ENCODE results near the gene TSPAN16. TPM values are rescaled to one million over a fixed set of nuclear protein-coding genes. Genes with fewer than 3 reads are reported as not detected.
A peak's percentile ranks its signal among the peaks of the same experiment; 100 is the strongest.

The TSPAN16 gene
- total and polyA plus RNA-seq, 2 of the 13 experiments (the other 11 are each of a cell fraction or from before 2014, with no cell fraction given) = not detected

DNA sequence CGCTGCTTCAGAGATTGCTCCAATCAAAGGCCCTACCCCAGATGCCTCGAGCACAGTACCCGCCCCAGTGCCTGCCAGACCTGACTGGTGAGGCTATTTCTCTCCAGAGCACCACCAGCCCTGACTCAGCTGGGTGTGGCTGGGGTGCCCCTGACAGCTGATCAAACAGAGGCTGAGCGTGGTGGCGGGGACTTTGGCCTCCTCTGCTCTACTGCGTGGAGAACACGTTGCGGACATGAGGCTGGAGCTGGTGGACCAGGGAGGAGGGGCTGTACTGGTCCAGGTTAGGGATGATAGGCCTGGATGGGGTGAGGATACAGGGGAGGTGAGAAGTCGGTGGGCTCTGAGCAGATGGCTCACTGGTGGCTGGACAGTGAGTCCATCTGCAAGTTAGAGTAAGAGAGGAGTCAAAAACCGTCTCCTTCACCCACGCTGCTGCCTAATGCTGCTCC lies 30.1 kb upstream of the TSPAN16 start (continued):
- TF ChIP-seq ZFP82 (CRISPR knock-in tag; IDR thresholded peaks at IDR 0.05; ENCODE audit: borderline replicate concordance) (peak; percentile 74; the same call in 1 of the 2 replicates), ZNF674 (CRISPR knock-in tag; IDR thresholded peaks at IDR 0.05; ENCODE audit: low read depth) (peak; percentile 77; the same call in 1 of the 2 replicates), ZSCAN31 (CRISPR knock-in tag; IDR thresholded peaks at IDR 0.05; ENCODE audit: low read depth) (peak; percentile 95), ZNF878 (CRISPR knock-in tag; IDR thresholded peaks at IDR 0.05) (peak; percentile 99), ZNF629 (CRISPR knock-in tag; conservative IDR thresholded peaks at IDR 0.05) (peak; percentile 73), SIN3A (IDR thresholded peaks at IDR 0.05; ENCODE audit: borderline replicate concordance, low read depth, low read length) (peak; percentile 95), SALL2 (CRISPR knock-in tag; IDR thresholded peaks at IDR 0.05) (peak; percentile 85), ZNF101 (CRISPR knock-in tag; IDR thresholded peaks at IDR 0.05; ENCODE audit: borderline replicate concordance, low read depth) (no peak), TEAD2 (CRISPR knock-in tag; IDR thresholded peaks at IDR 0.05) (no peak), NFYC (CRISPR knock-in tag; IDR thresholded peaks at IDR 0.05) (peak; percentile 42; the same call in 1 of the 2 replicates), RAD21 (CRISPR knock-in tag; IDR thresholded peaks at IDR 0.05) (peak; percentile 52), RELA (CRISPR knock-in tag; IDR thresholded peaks at IDR 0.05) (no peak), ZNF75D (CRISPR knock-in tag; IDR thresholded peaks at IDR 0.05; ENCODE audit: borderline replicate concordance) (no peak), TBX3 (IDR thresholded peaks at IDR 0.05; ENCODE audit: borderline replicate concordance) (peak; percentile 63; the same call in 1 of the 2 replicates), ZNF225 (CRISPR knock-in tag; IDR thresholded peaks at IDR 0.05) (peak; percentile 91; the same call in 1 of the 2 replicates), DPF2 (CRISPR knock-in tag; IDR thresholded peaks at IDR 0.05; ENCODE audit: borderline replicate concordance, low read depth) (peak; percentile 97), ZNF746 (CRISPR knock-in tag; IDR thresholded peaks at IDR 0.05) (peak; percentile 92)
- TF ChIP-seq, protein P1, sequence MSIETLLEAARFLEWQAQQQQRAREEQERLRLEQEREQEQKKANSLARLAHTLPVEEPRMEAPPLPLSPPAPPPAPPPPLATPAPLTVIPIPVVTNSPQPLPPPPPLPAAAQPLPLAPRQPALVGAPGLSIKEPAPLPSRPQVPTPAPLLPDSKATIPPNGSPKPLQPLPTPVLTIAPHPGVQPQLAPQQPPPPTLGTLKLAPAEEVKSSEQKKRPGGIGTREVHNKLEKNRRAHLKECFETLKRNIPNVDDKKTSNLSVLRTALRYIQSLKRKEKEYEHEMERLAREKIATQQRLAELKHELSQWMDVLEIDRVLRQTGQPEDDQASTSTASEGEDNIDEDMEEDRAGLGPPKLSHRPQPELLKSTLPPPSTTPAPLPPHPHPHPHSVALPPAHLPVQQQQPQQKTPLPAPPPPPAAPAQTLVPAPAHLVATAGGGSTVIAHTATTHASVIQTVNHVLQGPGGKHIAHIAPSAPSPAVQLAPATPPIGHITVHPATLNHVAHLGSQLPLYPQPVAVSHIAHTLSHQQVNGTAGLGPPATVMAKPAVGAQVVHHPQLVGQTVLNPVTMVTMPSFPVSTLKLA (IDR thresholded peaks at IDR 0.05) = peak; percentile 89
- TF ChIP-seq, protein P2, sequence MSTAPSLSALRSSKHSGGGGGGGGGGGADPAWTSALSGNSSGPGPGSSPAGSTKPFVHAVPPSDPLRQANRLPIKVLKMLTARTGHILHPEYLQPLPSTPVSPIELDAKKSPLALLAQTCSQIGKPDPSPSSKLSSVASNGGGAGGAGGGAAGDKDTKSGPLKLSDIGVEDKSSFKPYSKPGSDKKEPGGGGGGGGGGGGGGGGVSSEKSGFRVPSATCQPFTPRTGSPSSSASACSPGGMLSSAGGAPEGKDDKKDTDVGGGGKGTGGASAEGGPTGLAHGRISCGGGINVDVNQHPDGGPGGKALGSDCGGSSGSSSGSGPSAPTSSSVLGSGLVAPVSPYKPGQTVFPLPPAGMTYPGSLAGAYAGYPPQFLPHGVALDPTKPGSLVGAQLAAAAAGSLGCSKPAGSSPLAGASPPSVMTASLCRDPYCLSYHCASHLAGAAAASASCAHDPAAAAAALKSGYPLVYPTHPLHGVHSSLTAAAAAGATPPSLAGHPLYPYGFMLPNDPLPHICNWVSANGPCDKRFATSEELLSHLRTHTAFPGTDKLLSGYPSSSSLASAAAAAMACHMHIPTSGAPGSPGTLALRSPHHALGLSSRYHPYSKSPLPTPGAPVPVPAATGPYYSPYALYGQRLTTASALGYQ (CRISPR knock-in tag; IDR thresholded peaks at IDR 0.05) = peak; percentile 90; the same call in 1 of the 2 replicates
- TF ChIP-seq, protein P3, sequence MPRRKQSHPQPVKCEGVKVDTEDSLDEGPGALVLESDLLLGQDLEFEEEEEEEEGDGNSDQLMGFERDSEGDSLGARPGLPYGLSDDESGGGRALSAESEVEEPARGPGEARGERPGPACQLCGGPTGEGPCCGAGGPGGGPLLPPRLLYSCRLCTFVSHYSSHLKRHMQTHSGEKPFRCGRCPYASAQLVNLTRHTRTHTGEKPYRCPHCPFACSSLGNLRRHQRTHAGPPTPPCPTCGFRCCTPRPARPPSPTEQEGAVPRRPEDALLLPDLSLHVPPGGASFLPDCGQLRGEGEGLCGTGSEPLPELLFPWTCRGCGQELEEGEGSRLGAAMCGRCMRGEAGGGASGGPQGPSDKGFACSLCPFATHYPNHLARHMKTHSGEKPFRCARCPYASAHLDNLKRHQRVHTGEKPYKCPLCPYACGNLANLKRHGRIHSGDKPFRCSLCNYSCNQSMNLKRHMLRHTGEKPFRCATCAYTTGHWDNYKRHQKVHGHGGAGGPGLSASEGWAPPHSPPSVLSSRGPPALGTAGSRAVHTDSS (CRISPR knock-in tag; conservative IDR thresholded peaks at IDR 0.05) = no peak
- TF ChIP-seq, protein P4, sequence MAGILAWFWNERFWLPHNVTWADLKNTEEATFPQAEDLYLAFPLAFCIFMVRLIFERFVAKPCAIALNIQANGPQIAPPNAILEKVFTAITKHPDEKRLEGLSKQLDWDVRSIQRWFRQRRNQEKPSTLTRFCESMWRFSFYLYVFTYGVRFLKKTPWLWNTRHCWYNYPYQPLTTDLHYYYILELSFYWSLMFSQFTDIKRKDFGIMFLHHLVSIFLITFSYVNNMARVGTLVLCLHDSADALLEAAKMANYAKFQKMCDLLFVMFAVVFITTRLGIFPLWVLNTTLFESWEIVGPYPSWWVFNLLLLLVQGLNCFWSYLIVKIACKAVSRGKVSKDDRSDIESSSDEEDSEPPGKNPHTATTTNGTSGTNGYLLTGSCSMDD (CRISPR knock-in tag; IDR thresholded peaks at IDR 0.05) = no peak
- TF ChIP-seq, protein P5, sequence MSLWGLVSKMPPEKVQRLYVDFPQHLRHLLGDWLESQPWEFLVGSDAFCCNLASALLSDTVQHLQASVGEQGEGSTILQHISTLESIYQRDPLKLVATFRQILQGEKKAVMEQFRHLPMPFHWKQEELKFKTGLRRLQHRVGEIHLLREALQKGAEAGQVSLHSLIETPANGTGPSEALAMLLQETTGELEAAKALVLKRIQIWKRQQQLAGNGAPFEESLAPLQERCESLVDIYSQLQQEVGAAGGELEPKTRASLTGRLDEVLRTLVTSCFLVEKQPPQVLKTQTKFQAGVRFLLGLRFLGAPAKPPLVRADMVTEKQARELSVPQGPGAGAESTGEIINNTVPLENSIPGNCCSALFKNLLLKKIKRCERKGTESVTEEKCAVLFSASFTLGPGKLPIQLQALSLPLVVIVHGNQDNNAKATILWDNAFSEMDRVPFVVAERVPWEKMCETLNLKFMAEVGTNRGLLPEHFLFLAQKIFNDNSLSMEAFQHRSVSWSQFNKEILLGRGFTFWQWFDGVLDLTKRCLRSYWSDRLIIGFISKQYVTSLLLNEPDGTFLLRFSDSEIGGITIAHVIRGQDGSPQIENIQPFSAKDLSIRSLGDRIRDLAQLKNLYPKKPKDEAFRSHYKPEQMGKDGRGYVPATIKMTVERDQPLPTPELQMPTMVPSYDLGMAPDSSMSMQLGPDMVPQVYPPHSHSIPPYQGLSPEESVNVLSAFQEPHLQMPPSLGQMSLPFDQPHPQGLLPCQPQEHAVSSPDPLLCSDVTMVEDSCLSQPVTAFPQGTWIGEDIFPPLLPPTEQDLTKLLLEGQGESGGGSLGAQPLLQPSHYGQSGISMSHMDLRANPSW (CRISPR knock-in tag; IDR thresholded peaks at IDR 0.05; ENCODE audit: borderline replicate concordance) = peak; percentile 68; the same call in 1 of the 2 replicates
